SJCRH30 (cell line): ENCODE measurements around the gene EI24. TPM values are rescaled to one million over a fixed set of nuclear protein-coding genes. Genes with fewer than 3 reads are reported as not detected.
"Not testable (repeated sequence)": the region's sequence is repeated elsewhere in the genome, so short reads cannot be mapped to it uniquely, and the experiment has no call there.

Source experiments
- DNase-seq, 2 experiments: peaks; one replicate each; pipeline ENCODE4 v3.0.0-alpha.2; 2015 to 2020
- H3K27ac ChIP-seq: fragments of 250-450 bp; sonication (Bioruptor Pico); 2 replicates; pipeline ENCODE4 v1.5.1; 2020; ENCODE audit warnings: mild to moderate bottlenecking, moderate library complexity
- H3K27me3 ChIP-seq: fragments of 250-450 bp; sonication (Bioruptor Pico); 2 replicates; pipeline ENCODE4 v1.5.1; 2020; ENCODE audit warnings: mild to moderate bottlenecking, moderate library complexity
- H3K36me3 ChIP-seq: fragments of 250-450 bp; sonication (Bioruptor Pico); 2 replicates; pipeline ENCODE4 v1.5.1; 2020; ENCODE audit warnings: mild to moderate bottlenecking, moderate library complexity
- H3K4me1 ChIP-seq: fragments of 250-450 bp; sonication (Bioruptor Pico); 2 replicates; pipeline ENCODE4 v1.5.1; 2020; ENCODE audit warnings: mild to moderate bottlenecking, moderate library complexity
- H3K4me3 ChIP-seq: fragments of 250-450 bp; sonication (Bioruptor Pico); 2 replicates; pipeline ENCODE4 v1.5.1; 2020; ENCODE audit warnings: mild to moderate bottlenecking, moderate library complexity
- H3K9me3 ChIP-seq: fragments of 250-450 bp; sonication (Bioruptor Pico); replicated peaks from 2 replicates; pipeline ENCODE4 v1.5.1; 2020; ENCODE audit warnings: mild to moderate bottlenecking, moderate library complexity
- total RNA-seq: library from RNA; depleted of rRNA; stranded (reverse); fragments of >200 nt; shearing (Covaris generic); gene quantifications from 2 replicates; pipeline ENCODE4 v1.2.3, GENCODE V29; 2014; rRNA removed

Gene EI24
- total RNA-seq = 81.7 and 85.0 TPM in 2 replicates

- H3K27ac ChIP-seq = peak within 1 kb of the TSS; percentile 60
These were observed at the start of gene EI24 for GRCh38 chr11:125568970-125569914. Gene EI24, plus strand, starts transcription at chr11:125569477. Its CDS starts 3,051 bp downstream, at chr11:125572528.

GRCh38 chr11:125519860-125520834, 49.1 kb upstream of the EI24 start:
- DNase-seq = no peak
- no peak overlapping the region for H3K27ac ChIP-seq
- H3K9me3 ChIP-seq = no peaks in the 10 kb centered on the region

More at GRCh38 chr11:125568970-125569914, at the start of gene EI24:
- no peaks in the 10 kb centered on the region for H3K27me3 ChIP-seq
- H3K4me1 ChIP-seq = peaks cover 7% of the 10 kb centered on the region
- H3K36me3 ChIP-seq = peaks cover 3% of the 10 kb centered on the region; the same call in 1 of the 2 replicates
- H3K9me3 ChIP-seq = no peaks in the 10 kb centered on the region
- H3K4me3 ChIP-seq = peak within 1 kb of the TSS; percentile 90
- peak; percentile 89 to 90 for DNase-seq

GRCh38 chr11:125525303-125525702, 44.0 kb upstream of the EI24 start:
- DNase-seq = no peak
- Histone ChIP-seq H3K36me3 (no peaks in the 10 kb centered on the region), H3K4me3 (no peak overlapping the region)

More at GRCh38 chr11:125519860-125520834, 49.1 kb upstream of the EI24 start:
- Histone ChIP-seq H3K4me1 (no peaks in the 10 kb centered on the region), H3K36me3 (no peaks in the 10 kb centered on the region), H3K27me3 (no peaks in the 10 kb centered on the region), H3K4me3 (no peak overlapping the region)

GRCh38 chr11:125532668-125533067, 36.6 kb upstream of the EI24 start:
- H3K4me3 ChIP-seq = no peak overlapping the region
- no peak for DNase-seq

More at GRCh38 chr11:125525303-125525702, 44.0 kb upstream of the EI24 start:
- no peaks in the 10 kb centered on the region for H3K27me3 ChIP-seq
- no peaks in the 10 kb centered on the region for H3K9me3 ChIP-seq
- H3K4me1 ChIP-seq = no peaks in the 10 kb centered on the region
- no peak overlapping the region for H3K27ac ChIP-seq

GRCh38 chr11:125535585-125535984, 33.7 kb upstream of the EI24 start:
- H3K36me3 ChIP-seq = no peaks in the 10 kb centered on the region
- DNase-seq = no peak
- H3K9me3 ChIP-seq = no peaks in the 10 kb centered on the region
- H3K4me1 ChIP-seq = no peaks in the 10 kb centered on the region
- no peaks in the 10 kb centered on the region for H3K27me3 ChIP-seq
- no peak overlapping the region for H3K27ac ChIP-seq
- no peak overlapping the region for H3K4me3 ChIP-seq

More at GRCh38 chr11:125532668-125533067, 36.6 kb upstream of the EI24 start:
- H3K36me3 ChIP-seq = no peaks in the 10 kb centered on the region
- no peaks in the 10 kb centered on the region for H3K27me3 ChIP-seq
- no peaks in the 10 kb centered on the region for H3K4me1 ChIP-seq
- H3K9me3 ChIP-seq = no peaks in the 10 kb centered on the region
- no peak overlapping the region for H3K27ac ChIP-seq

- not testable (repeated sequence) for H3K27me3 ChIP-seq, H3K36me3 ChIP-seq, H3K4me1 ChIP-seq, H3K4me3 ChIP-seq, DNase-seq, H3K9me3 ChIP-seq, H3K27ac ChIP-seq
These were observed 32.4 kb upstream of the EI24 start for GRCh38 chr11:125536834-125537233.

- no peaks in the 10 kb centered on the region for H3K36me3 ChIP-seq
- no peak for DNase-seq
- H3K27me3 ChIP-seq = no peaks in the 10 kb centered on the region
These were observed 26.6 kb upstream of the EI24 start for GRCh38 chr11:125542709-125543108.

GRCh38 chr11:125550780-125551179, 18.5 kb upstream of the EI24 start:
- no peak overlapping the region for H3K4me3 ChIP-seq
- H3K27me3 ChIP-seq = no peaks in the 10 kb centered on the region
- H3K9me3 ChIP-seq = no peaks in the 10 kb centered on the region
- DNase-seq = no peak
- no peaks in the 10 kb centered on the region for H3K36me3 ChIP-seq
- no peak overlapping the region for H3K27ac ChIP-seq
- H3K4me1 ChIP-seq = no peaks in the 10 kb centered on the region

More at GRCh38 chr11:125542709-125543108, 26.6 kb upstream of the EI24 start:
- Histone ChIP-seq H3K4me1 (no peaks in the 10 kb centered on the region), H3K4me3 (no peak overlapping the region), H3K27ac (no peak overlapping the region), H3K9me3 (no peaks in the 10 kb centered on the region; the same call in 1 of the 2 replicates)

GRCh38 chr11:125551835-125552342, 17.4 kb upstream of the EI24 start:
- Histone ChIP-seq H3K27ac (no peak overlapping the region), H3K4me1 (no peaks in the 10 kb centered on the region), H3K36me3 (no peaks in the 10 kb centered on the region), H3K27me3 (no peaks in the 10 kb centered on the region), H3K4me3 (no peak overlapping the region), H3K9me3 (no peaks in the 10 kb centered on the region)
- no peak for DNase-seq

GRCh38 chr11:125552927-125553326, 16.4 kb upstream of the EI24 start:
- H3K27me3 ChIP-seq = no peaks in the 10 kb centered on the region
- no peak overlapping the region for H3K27ac ChIP-seq
- H3K4me3 ChIP-seq = no peak overlapping the region
- H3K9me3 ChIP-seq = no peaks in the 10 kb centered on the region
- no peak for DNase-seq
- H3K36me3 ChIP-seq = no peaks in the 10 kb centered on the region
- H3K4me1 ChIP-seq = no peaks in the 10 kb centered on the region

- Histone ChIP-seq H3K4me1 (no peaks in the 10 kb centered on the region), H3K9me3 (no peaks in the 10 kb centered on the region), H3K36me3 (no peaks in the 10 kb centered on the region), H3K27me3 (no peaks in the 10 kb centered on the region), H3K27ac (no peak overlapping the region), H3K4me3 (no peak overlapping the region)
- DNase-seq = no peak
These were observed 15.9 kb upstream of the EI24 start for GRCh38 chr11:125553357-125553756.

- Histone ChIP-seq H3K27ac (no peak overlapping the region), H3K4me1 (no peaks in the 10 kb centered on the region), H3K36me3 (no peaks in the 10 kb centered on the region), H3K9me3 (no peaks in the 10 kb centered on the region), H3K4me3 (no peak overlapping the region), H3K27me3 (no peaks in the 10 kb centered on the region)
- no peak for DNase-seq
These were observed 15.2 kb upstream of the EI24 start for GRCh38 chr11:125554038-125554437.

GRCh38 chr11:125559888-125560287, 9.4 kb upstream of the EI24 start:
- no peaks in the 10 kb centered on the region for H3K4me1 ChIP-seq
- H3K9me3 ChIP-seq = no peaks in the 10 kb centered on the region
- H3K36me3 ChIP-seq = no peaks in the 10 kb centered on the region
- H3K4me3 ChIP-seq = no peak overlapping the region
- no peak overlapping the region for H3K27ac ChIP-seq
- H3K27me3 ChIP-seq = no peaks in the 10 kb centered on the region
- DNase-seq = no peak

- H3K4me3 ChIP-seq = no peak overlapping the region
- DNase-seq = no peak
- no peaks in the 10 kb centered on the region for H3K4me1 ChIP-seq
- H3K27ac ChIP-seq = no peak overlapping the region
- no peaks in the 10 kb centered on the region for H3K36me3 ChIP-seq
- no peaks in the 10 kb centered on the region for H3K9me3 ChIP-seq
- H3K27me3 ChIP-seq = no peaks in the 10 kb centered on the region
These were observed 7.4 kb upstream of the EI24 start for GRCh38 chr11:125561924-125562323.
